Prostate gland (tissue), 2 donors: Measurements from ENCODE around the gene FAT4. TPM values are rescaled to one million over a fixed set of nuclear protein-coding genes. Genes with fewer than 3 reads are reported as not detected.

Experiments used
- DNase-seq: peaks from one replicate; pipeline ENCODE4 v3.0.0-alpha.2; 2019; ENCODE audit warnings: low spot score
- H3K27ac ChIP-seq, 2 donors: fragments of 200-600 bp; sonication (generic); 2 replicates each; pipeline ENCODE4 v1.5.1; 2017 to 2019
- H3K27me3 ChIP-seq: fragments of 200-600 bp; sonication (generic); replicated peaks from 2 replicates; pipeline ENCODE4 v1.5.1; 2019; ENCODE audit not compliant: insufficient read depth
- H3K36me3 ChIP-seq, 2 donors: fragments of 200-600 bp; sonication (generic); 1 replicate in 1 of 2; 2 replicates in 1 of 2; pipeline versions ENCODE4 v1.5.1 to v1.8.1; 2017 to 2019
- H3K4me1 ChIP-seq: fragments of 200-600 bp; sonication (generic); replicated peaks from 2 replicates; pipeline ENCODE4 v1.5.1; 2019
- H3K4me3 ChIP-seq, 2 donors: fragments of 200-600 bp; sonication (generic); 2 replicates each; pipeline ENCODE4 v1.5.1; 2017 to 2019
- H3K9me3 ChIP-seq: fragments of 200-600 bp; sonication (generic); 2 replicates; pipeline ENCODE4 v1.5.1; 2017
- POLR2A ChIP-seq: fragments of 450-650 bp; IDR thresholded peaks from one replicate; pipeline ENCODE4 v1.6.1; 2016; ENCODE audit warnings: antibody characterized with exemption, mild to moderate bottlenecking
- POLR2AphosphoS5 ChIP-seq: sonication (generic); formaldehyde crosslinking; IDR thresholded peaks from one replicate; pipeline ENCODE4 v1.6.1; 2017; ENCODE audit warnings: antibody characterized with exemption
- WGBS: methylation state at CpG from one replicate; pipeline ENCODE4 v1.1.5; 2018; 5-methylcytosine and 5-hydroxymethylcytosine counted together
- intact Hi-C: fragments of 100-400 bp; cut with DNase I; formaldehyde crosslinking; loops from one replicate; pipeline ENCODE4 v1.14.2; 2022
- total RNA-seq, 2 donors: library from RNA; depleted of rRNA; stranded (reverse); fragments of >200 nt; gene quantifications; one replicate each; pipeline ENCODE4 v1.1.0, GENCODE V29; 2016
- TF ChIP-seq, protein P1 (sequence below), 4 experiments: fragments of 200-600 bp in 2 of 4; fragments of 450-650 bp in 2 of 4; sonication (generic) in 2 of 4; IDR thresholded peaks; 1 replicate in 3 of 4; 2 replicates in 1 of 4; pipeline ENCODE4 v1.5.1; 2016 to 2019; ENCODE audit warnings: antibody characterized with exemption in 4 of 4, mild to moderate bottlenecking in 2 of 4, moderate library complexity in 2 of 4

The FAT4 gene
- total RNA-seq, 2 donors from 2014 or later, result 5.4 to 10.3 TPM

DNA sequence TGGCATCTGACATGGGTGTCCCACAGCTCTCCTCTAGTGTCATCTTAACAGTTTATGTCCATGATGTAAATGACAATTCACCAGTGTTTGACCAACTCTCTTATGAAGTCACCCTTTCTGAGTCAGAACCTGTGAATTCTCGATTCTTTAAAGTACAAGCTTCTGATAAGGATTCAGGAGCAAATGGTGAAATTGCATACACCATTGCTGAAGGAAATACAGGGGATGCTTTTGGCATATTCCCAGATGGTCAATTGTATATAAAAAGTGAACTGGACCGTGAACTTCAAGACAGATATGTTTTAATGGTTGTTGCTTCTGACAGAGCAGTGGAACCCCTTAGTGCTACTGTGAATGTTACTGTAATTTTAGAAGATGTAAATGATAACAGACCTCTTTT is 4.6 kb downstream of the FAT4 start:
- H3K36me3 ChIP-seq, result no peaks in the 10 kb centered on the region
- intact Hi-C loops, result loop anchor here (5.0 to 10.0 kb wide), 4 partner anchors 73 to 1635 kb away; no protein-coding TSS in a partner anchor
- H3K27ac ChIP-seq, result no peak overlapping the region
- H3K4me1 ChIP-seq, result no peaks in the 10 kb centered on the region
- no peak for DNase-seq
- 58% methylated on average over 2 of the region's 2 CpGs for WGBS
- TF ChIP-seq, protein P1, sequence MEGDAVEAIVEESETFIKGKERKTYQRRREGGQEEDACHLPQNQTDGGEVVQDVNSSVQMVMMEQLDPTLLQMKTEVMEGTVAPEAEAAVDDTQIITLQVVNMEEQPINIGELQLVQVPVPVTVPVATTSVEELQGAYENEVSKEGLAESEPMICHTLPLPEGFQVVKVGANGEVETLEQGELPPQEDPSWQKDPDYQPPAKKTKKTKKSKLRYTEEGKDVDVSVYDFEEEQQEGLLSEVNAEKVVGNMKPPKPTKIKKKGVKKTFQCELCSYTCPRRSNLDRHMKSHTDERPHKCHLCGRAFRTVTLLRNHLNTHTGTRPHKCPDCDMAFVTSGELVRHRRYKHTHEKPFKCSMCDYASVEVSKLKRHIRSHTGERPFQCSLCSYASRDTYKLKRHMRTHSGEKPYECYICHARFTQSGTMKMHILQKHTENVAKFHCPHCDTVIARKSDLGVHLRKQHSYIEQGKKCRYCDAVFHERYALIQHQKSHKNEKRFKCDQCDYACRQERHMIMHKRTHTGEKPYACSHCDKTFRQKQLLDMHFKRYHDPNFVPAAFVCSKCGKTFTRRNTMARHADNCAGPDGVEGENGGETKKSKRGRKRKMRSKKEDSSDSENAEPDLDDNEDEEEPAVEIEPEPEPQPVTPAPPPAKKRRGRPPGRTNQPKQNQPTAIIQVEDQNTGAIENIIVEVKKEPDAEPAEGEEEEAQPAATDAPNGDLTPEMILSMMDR (IDR thresholded peaks at IDR 0.05), result no peak
- TF ChIP-seq POLR2A (no peak), POLR2AphosphoS5 (no peak)
- no peaks in the 10 kb centered on the region for H3K9me3 ChIP-seq
- H3K27me3 ChIP-seq, result no peaks in the 10 kb centered on the region
- no peak overlapping the region for H3K4me3 ChIP-seq

DNA sequence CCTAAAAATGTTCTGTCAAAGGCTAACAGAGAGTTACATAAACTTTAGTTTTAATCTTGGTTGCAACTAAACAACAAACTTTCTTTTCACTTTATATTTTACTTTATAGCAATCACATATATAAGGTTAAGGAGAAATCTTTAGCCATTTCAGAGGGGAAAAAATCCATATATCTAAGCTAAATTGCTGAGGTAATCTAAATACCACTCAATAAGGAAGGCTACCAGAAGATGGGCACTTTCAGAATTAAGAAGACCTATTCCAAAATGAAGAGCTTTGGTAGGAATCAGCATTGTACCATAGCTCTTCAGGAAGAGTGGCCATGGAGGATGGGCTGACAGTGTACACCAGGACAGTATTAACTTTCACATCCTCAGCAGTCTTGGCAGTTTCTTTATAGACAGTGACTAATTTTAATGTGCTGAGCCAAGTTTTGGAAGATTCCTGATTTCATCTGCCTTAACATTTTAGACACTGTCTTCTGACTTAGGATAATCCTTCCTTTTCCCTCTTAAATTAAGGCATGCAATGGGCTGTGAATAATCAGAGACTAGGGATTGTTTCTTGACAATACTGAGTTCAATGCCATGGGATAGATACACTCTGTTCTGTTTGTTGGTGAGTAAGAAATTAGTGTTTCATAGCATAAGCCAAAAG is 7.1 kb downstream of the FAT4 start:
- Histone ChIP-seq H3K27me3 (no peaks in the 10 kb centered on the region), H3K4me1 (no peaks in the 10 kb centered on the region)

GRCh38 chr4:125322366-125322730 is 7.6 kb downstream of the FAT4 start:
- no peak overlapping the region for H3K4me3 ChIP-seq
- intact Hi-C loops, result no loop called here
- TF ChIP-seq POLR2AphosphoS5 (no peak), POLR2A (no peak)
- TF ChIP-seq, protein P1 (IDR thresholded peaks at IDR 0.05), result no peak
- 47% methylated on average over 1 of the region's 1 CpG for WGBS
- H3K27ac ChIP-seq, result no peak overlapping the region
- no peaks in the 10 kb centered on the region for H3K9me3 ChIP-seq
- H3K27me3 ChIP-seq, result no peaks in the 10 kb centered on the region
- no peaks in the 10 kb centered on the region for H3K36me3 ChIP-seq
- no peaks in the 10 kb centered on the region for H3K4me1 ChIP-seq
- DNase-seq, result no peak

More for the DNA sequence above, 7.1 kb downstream of the FAT4 start:
- H3K27ac ChIP-seq, result no peak overlapping the region
- H3K9me3 ChIP-seq, result no peaks in the 10 kb centered on the region
- no peaks in the 10 kb centered on the region for H3K36me3 ChIP-seq
- TF ChIP-seq POLR2A, result no peak
- TF ChIP-seq POLR2AphosphoS5, result no peak
- TF ChIP-seq, protein P1 (IDR thresholded peaks at IDR 0.05), result no peak
- H3K4me3 ChIP-seq, result no peak overlapping the region
- no peak for DNase-seq
- intact Hi-C loops, result no loop called here

GRCh38 chr4:125323654-125324053 is 8.9 kb downstream of the FAT4 start:
- no peak for DNase-seq

More at GRCh38 chr4:125323654-125324053, 8.9 kb downstream of the FAT4 start:
- H3K27me3 ChIP-seq, result no peaks in the 10 kb centered on the region
- no peak overlapping the region for H3K27ac ChIP-seq
- 38% methylated on average over 3 of the region's 3 CpGs for WGBS
- H3K9me3 ChIP-seq, result no peaks in the 10 kb centered on the region
- H3K36me3 ChIP-seq, result no peaks in the 10 kb centered on the region
- intact Hi-C loops, result no loop called here
- TF ChIP-seq POLR2AphosphoS5 (no peak), POLR2A (no peak)
- TF ChIP-seq, protein P1 (IDR thresholded peaks at IDR 0.05), result no peak
- no peaks in the 10 kb centered on the region for H3K4me1 ChIP-seq
- no peak overlapping the region for H3K4me3 ChIP-seq
